Measurements from ENCODE around the gene GPC3. TPM values are rescaled to one million over a fixed set of nuclear protein-coding genes. Genes with fewer than 3 reads are reported as not detected.

GPC3 gene
- polyA plus RNA-seq, 1 of the 3 experiments (the other 2 are of a cell fraction) = 1.4 TPM

GRCh38 chrX:133640161-133641015, 345.0 kb downstream of the GPC3 start:
- no peak overlapping the region for H3K27ac ChIP-seq (ENCODE audit: low read depth in 2 of 2, low read length in 1 of 2)
- POLR2A ChIA-PET = no interaction called here
- no peaks in the 10 kb centered on the region for H3K36me3 ChIP-seq (replicated peaks in 1 of 2; ENCODE audit: control insufficient read depth in 1 of 2, insufficient read depth in 2 of 2, low read length in 1 of 2)
- TF ChIP-seq MEF2A (IDR thresholded peaks at IDR 0.05; ENCODE audit: borderline replicate concordance, low read depth) (no peak), TCF12 (IDR thresholded peaks at IDR 0.05) (no peak), YY1 (IDR thresholded peaks at IDR 0.05; ENCODE audit: low read depth) (no peak), GABPA (IDR thresholded peaks at IDR 0.05; ENCODE audit: low read depth) (no peak), MXI1 (IDR thresholded peaks at IDR 0.05; ENCODE audit: low read depth, low read length) (no peak), FOXM1 (IDR thresholded peaks at IDR 0.05; ENCODE audit: low read depth) (no peak)
- no peaks in the 10 kb centered on the region for H3K79me2 ChIP-seq (ENCODE audit: insufficient read depth)
- H3K9me3 ChIP-seq = no peaks in the 10 kb centered on the region
- 27% methylated on average over 7 of the region's 7 CpGs for WGBS (ENCODE audit: low lambda C conversion rate)
- no peaks in the 10 kb centered on the region for H3K4me1 ChIP-seq (ENCODE audit: control insufficient read depth in 1 of 2, insufficient read depth in 2 of 2, low read depth in 1 of 2, low read length in 1 of 2)
- no peak overlapping the region for H3K4me2 ChIP-seq
- CTCF ChIA-PET = interaction anchor here (0.9 kb wide), 1 partner anchor 16 kb away, joined by 4 read pairs; no protein-coding TSS in a partner anchor
- no peak overlapping the region for H3K9ac ChIP-seq
- H3K4me3 ChIP-seq (ENCODE audit: low read depth in 2 of 2, low read length in 1 of 2) = no peak overlapping the region
- H2AFZ ChIP-seq (ENCODE audit: low read depth) = no peak overlapping the region
- no peaks in the 10 kb centered on the region for H3F3A ChIP-seq (replicated peaks; ENCODE audit: insufficient read depth)
- no peaks in the 10 kb centered on the region for H3K9me2 ChIP-seq
- no peak for DNase-seq
- H4K20me1 ChIP-seq (ENCODE audit: insufficient read depth) = no peaks in the 10 kb centered on the region
- peaks cover 9% of the 10 kb centered on the region; the same call in 1 of the 2 replicates for H3K27me3 ChIP-seq (ENCODE audit: insufficient read depth)

- WGBS (ENCODE audit: low lambda C conversion rate) = 31% methylated on average over 2 of the region's 2 CpGs
- H3K79me2 ChIP-seq (ENCODE audit: insufficient read depth) = no peaks in the 10 kb centered on the region
- H3K4me1 ChIP-seq (ENCODE audit: control insufficient read depth in 1 of 2, insufficient read depth in 2 of 2, low read depth in 1 of 2, low read length in 1 of 2) = no peaks in the 10 kb centered on the region
- TF ChIP-seq ELF1 (IDR thresholded peaks at IDR 0.05) (no peak), EP300 (IDR thresholded peaks at IDR 0.05; ENCODE audit: borderline replicate concordance in 1 of 2, low read depth in 1 of 2, low read length in 1 of 2) (no peak), POLR2AphosphoS5 (IDR thresholded peaks at IDR 0.05; ENCODE audit: low read depth, low read length) (no peak), GATA2 (CRISPR knock-in tag; IDR thresholded peaks at IDR 0.05) (no peak), PBX3 (IDR thresholded peaks at IDR 0.05) (no peak), USF2 (IDR thresholded peaks at IDR 0.05; ENCODE audit: borderline replicate concordance, low read depth, low read length) (no peak), NRF1 (IDR thresholded peaks at IDR 0.05; ENCODE audit: low read depth, low read length) (no peak), REST (IDR thresholded peaks at IDR 0.05; ENCODE audit: low read depth, low read length) (no peak), YY1 (IDR thresholded peaks at IDR 0.05; ENCODE audit: low read depth) (no peak), MXI1 (IDR thresholded peaks at IDR 0.05; ENCODE audit: low read depth, low read length) (no peak)
- H3K36me3 ChIP-seq (replicated peaks in 1 of 2; ENCODE audit: control insufficient read depth in 1 of 2, insufficient read depth in 2 of 2, low read length in 1 of 2) = no peaks in the 10 kb centered on the region
- H2AFZ ChIP-seq (ENCODE audit: low read depth) = no peak overlapping the region
- ChIA-PET POLR2A (no interaction called here), CTCF (no interaction called here)
- H4K20me1 ChIP-seq (ENCODE audit: insufficient read depth) = no peaks in the 10 kb centered on the region
- peaks cover 9% of the 10 kb centered on the region; the same call in 1 of the 2 replicates for H3K27me3 ChIP-seq (ENCODE audit: insufficient read depth)
- H3K4me2 ChIP-seq = no peak overlapping the region
- no peak for DNase-seq
- no peak overlapping the region for H3K4me3 ChIP-seq (ENCODE audit: low read depth in 2 of 2, low read length in 1 of 2)
- no peak overlapping the region for H3K9ac ChIP-seq
- H3K9me3 ChIP-seq = no peaks in the 10 kb centered on the region
- no peak overlapping the region for H3K27ac ChIP-seq (ENCODE audit: low read depth in 2 of 2, low read length in 1 of 2)
- H3F3A ChIP-seq (replicated peaks; ENCODE audit: insufficient read depth) = no peaks in the 10 kb centered on the region
- H3K9me2 ChIP-seq = no peaks in the 10 kb centered on the region
Observed at GRCh38 chrX:133639726-133640125, 345.7 kb downstream of the GPC3 start.

Measured in SK-N-SH (cell line).